ACHN (cell line): Measurements from ENCODE around the gene TBX21.
A peak's percentile ranks its signal among the peaks of the same experiment; 100 is the strongest.

Experiments used
- DNase-seq: peaks from one replicate; pipeline ENCODE4 v3.0.0-alpha.2; 2015
- in situ Hi-C: cut with HindIII; loops from 2 replicates; pipeline ENCODE4 v1.10.0; 2017; ENCODE audit warnings: low sequenced_read_pairs, low pct_ligation_motif_present, low pct_unique_long_range_greater_than_20kb

TBX21 gene

GRCh38 chr17:47708864-47709541, 24.0 kb upstream of the TBX21 start:
- no peak for DNase-seq
- in situ Hi-C loops, result no loop called here

DNA sequence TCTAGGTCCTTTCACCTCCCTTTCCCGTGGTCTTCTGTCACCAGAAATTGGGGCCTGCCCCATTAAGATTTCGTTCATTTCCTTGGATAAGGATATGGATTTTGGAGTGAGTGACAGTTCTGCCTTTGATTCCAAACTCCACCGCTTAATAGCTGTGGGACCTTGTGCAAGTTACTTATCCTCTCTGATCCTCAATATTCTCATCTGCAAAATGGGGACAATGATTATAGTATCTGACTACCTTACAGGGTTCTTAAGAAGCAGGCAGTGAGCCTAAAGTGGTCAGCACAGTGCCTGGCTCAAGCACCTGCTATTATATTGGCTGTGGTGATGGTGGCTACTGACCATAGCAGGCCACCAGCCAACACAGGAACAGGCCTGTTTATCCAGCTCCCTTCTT, 23.4 kb upstream of the TBX21 start:
- DNase-seq, result no peak
- in situ Hi-C loops, result no loop called here

- DNase-seq, result no peak
- in situ Hi-C loops, result no loop called here
These were observed 21.5 kb upstream of the TBX21 start for GRCh38 chr17:47711366-47712099.

DNA sequence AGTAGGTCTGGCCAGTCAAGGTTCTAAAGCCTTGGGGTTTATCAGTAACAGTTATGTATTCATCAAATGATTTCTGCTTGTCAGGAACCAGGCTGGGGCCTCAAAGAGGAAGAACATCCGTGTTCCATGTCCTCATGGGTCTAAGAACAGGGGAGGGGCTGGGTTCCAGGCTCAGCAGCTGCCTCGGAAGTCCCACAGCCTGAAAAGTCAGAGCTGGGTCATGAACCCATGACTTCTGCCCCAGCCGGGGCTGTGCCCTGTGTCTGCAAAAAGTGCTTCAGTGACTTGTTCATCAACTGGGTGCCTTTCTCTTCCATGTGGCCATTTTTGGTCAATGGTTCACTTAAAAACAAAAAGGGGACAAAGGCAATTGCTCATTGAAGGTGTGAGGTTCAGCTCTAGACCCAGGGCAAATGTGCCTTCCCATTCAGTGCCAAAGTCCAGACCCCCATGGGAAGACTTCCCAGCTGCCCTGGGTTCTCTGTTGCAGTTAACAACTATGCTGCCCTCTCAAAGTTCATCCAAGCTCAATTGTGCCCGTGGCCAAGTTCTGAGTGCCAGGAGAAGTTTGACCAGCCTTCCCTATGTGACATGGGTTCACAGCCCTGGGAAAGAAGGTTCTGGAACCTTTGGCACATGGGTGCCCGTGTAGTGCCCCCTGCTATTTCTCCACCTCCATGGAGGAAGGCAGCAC, 20.6 kb upstream of the TBX21 start:
- no peak for DNase-seq
- in situ Hi-C loops, result no loop called here

GRCh38 chr17:47713980-47714700, 18.9 kb upstream of the TBX21 start:
- in situ Hi-C loops, result no loop called here
- DNase-seq, result no peak

- in situ Hi-C loops, result no loop called here
- DNase-seq, result no peak
These were observed 18.2 kb upstream of the TBX21 start for GRCh38 chr17:47714773-47715396.

DNA sequence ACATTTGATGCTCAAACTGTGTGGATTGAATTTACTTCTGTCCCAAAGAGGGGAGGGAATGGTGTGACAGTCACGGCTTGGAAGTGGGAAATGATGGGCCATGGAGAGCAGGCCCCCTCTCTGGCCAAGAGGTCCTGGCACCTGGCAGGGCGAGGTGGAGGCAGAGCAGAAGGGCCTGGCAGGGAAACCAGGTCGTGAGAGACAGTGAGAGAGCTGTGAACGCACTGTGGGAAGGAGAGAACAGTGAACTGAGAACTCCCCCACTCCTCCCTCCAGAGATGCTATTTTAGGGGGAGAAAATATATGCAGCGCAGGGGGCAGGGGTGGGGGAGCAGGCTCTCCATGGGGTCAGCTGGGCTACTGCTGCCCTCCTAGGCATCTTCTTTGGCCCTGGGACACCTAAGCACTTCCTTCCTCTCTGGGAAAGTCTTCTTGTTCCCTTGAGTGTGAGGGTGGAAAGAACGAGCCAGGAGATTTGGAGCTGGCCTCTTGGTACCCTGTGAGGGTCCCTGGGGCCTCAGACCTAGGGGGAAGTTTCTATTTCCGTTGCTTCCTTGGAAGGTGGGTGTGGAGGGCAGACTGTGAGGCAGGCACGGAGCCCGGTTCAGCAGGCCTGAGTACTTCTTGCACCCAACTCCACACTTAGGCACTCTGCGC, 17.2 kb upstream of the TBX21 start:
- in situ Hi-C loops, result no loop called here
- DNase-seq, result no peak

DNA sequence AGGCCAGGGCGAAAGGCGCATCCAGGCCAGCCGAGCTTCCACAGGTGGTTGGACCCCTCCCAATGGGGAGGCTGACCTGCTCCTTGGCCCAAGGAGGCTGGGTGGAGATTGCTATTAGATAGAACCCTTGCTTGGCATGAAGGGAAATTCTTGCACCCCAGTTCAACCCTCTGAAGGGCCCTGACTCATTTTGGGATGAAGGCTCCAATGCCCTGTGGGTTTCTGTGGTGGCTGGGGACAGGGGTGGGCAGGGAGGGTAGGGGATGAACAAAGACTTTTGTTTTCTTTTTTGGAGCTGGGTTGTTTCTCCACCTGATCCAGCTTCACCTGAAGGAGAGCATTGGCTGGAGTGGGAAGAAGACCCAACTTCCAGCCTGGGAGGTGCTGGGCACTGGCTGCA, 16.7 kb upstream of the TBX21 start:
- DNase-seq, result no peak
- in situ Hi-C loops, result no loop called here

GRCh38 chr17:47717261-47717697, 15.8 kb upstream of the TBX21 start:
- peak; percentile 49 for DNase-seq

GRCh38 chr17:47717979-47718621, 14.9 kb upstream of the TBX21 start:
- peak; percentile 92 for DNase-seq
- in situ Hi-C loops, result no loop called here

More at GRCh38 chr17:47717261-47717697, 15.8 kb upstream of the TBX21 start:
- in situ Hi-C loops, result no loop called here

- DNase-seq, result peak; percentile 32
- in situ Hi-C loops, result no loop called here
These were observed 14.2 kb upstream of the TBX21 start for GRCh38 chr17:47718634-47719405.

GRCh38 chr17:47719411-47720152, 13.5 kb upstream of the TBX21 start:
- in situ Hi-C loops, result no loop called here
- peak; percentile 90 for DNase-seq

DNA sequence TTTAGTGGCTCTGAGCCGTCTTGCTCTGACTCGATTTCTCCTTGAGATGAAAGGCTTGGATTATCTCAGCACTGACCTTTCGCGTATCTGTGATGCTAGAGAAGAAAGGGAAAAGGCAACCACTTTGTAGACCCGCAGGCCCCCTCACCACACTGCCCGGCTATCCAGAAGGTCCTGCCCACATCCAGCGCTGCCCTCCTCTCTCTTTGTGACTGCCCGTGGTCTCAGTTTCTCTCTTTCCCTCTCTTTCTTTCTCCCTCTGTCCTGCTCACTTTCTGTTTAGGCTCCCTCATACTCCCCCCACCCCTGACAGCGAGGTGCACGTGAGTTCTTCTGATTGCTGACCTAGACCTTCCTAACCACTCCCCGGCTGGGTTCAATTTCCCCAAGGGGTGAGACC, 12.8 kb upstream of the TBX21 start:
- DNase-seq, result no peak
- in situ Hi-C loops, result no loop called here

DNA sequence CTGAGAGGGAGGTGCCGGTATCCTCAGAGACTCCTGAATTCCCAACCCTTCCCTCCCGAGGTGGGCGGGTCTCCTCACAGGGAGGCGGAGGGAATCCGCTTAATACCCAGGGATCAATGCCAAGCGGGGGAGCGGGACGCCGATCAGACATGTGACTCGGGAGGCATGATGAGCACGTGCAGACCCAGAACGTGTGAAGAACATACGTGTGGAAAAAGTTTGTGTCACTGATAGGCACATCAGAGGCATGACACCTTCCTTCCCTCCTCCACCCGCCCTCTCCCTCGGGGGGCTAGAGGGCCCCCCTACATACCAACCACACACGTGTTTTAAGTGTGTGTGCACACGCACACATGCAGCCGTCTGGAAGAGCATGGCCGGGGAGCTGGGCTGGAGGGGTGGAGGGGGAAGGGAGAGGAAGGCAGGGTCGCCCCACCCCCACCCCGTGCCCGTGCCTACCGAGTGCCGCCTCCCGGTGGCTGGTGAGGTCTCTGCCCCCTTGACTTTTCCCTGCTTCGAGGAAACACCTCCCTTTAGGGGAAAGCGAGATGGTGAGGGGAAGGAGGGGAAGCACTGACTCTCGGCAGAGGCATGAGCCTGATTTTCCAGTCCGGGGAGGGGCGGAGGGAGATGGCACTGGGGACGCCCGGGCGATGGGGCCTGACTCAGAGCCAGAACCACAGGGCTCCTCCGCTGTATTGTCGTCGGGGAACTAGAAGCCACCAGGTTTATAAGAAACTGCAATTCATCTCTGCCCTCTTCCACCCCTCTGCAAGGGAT, 12.1 kb upstream of the TBX21 start:
- peak; percentile 48 for DNase-seq
- in situ Hi-C loops, result no loop called here

- DNase-seq, result no peak
- in situ Hi-C loops, result no loop called here
These were observed 11.3 kb upstream of the TBX21 start for GRCh38 chr17:47721725-47722124.

GRCh38 chr17:47724705-47725104, 8.3 kb upstream of the TBX21 start:
- DNase-seq, result no peak
- in situ Hi-C loops, result no loop called here
